GM19452 (cell line): ENCODE results near the gene C6orf163.
A peak's percentile ranks its signal among the peaks of the same experiment; 100 is the strongest.

Experiments used
- ATAC-seq: cut with Tn5 transposase; IDR thresholded peaks from one replicate; pipeline ENCODE4 v1.9.1; 2021; ENCODE audit not compliant: unreplicated experiment

Gene C6orf163

GRCh38 chr6:87356181-87356580, 11.6 kb downstream of the C6orf163 start:
- no peak for ATAC-seq

DNA sequence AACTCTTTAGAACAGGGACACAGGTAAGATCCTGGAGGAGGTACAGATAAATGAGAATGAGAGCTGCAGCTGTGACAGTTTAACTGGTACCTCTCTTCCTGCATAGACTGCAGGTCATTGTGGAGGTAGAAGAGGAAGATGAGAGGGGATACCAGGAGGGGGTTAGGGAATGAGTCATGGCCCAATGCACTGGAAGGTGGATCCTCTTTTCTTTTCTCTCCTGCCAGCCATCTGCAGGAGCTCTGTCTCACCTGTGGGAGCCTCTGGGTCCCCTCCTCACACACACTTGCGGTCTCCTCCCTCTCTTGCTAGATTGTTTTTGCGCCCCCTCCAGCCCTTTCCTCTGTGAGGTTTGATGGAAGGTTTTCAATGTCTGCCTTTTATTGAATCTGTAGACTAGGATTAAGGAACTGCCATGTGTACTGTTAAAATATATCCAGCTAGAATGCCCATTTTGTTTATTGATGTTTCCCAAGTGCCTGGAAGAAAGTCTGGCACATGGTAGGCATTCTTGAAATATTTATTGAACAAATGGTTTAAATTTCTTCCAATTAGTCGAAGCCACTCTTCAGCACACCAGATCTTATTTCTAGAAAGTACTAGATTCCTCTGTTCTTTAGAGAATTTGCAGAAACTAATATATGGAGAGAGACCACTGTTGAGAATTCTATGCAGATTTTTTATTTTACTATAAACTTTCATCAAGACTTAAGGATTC, 13.0 kb downstream of the C6orf163 start:
- ATAC-seq, result no peak

GRCh38 chr6:87364602-87365252, 20.1 kb downstream of the C6orf163 start:
- no peak for ATAC-seq

- ATAC-seq, result no peak
These were observed 21.6 kb downstream of the C6orf163 start for GRCh38 chr6:87366072-87366827.

DNA sequence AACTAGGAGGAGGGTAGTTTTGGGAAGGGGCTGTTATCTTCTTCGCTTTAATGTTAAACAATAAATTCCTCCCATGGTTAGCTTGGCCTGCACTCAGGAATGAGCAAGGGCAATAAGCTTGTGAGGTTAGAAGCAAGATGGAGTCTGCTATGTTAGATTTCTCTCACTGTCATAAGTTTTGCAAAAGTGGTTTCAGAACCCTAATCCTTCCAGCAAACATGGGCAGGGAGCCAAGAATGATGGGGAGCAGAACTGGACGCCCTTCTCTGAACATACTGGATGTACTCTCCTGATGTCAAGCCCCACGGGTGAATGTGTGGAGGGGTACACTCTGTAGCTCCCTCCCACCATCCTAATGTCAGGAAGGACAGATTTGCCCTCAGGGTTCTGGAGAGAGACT, 22.3 kb downstream of the C6orf163 start:
- no peak for ATAC-seq

DNA sequence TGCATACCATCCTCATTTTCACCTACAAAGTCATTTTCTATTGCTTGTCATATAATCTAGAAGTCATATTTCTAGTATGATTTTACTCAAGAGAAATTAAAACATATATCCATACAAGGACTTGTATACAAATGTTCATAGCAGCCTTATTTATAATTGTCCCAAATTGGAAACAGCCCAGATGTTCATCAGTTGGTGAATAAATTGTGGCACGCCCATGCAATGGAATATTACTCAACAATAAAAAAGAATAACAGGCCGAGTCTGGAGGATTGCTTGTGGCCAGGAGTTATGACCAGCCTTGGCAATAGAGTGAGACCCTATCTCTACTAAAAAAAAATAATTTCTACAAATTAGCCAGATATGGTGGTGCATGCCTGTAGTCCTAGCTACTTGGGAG, 28.8 kb downstream of the C6orf163 start:
- ATAC-seq, result no peak

- no peak for ATAC-seq
These were observed 30.7 kb downstream of the C6orf163 start for GRCh38 chr6:87375315-87375714.

GRCh38 chr6:87376643-87377042, 32.0 kb downstream of the C6orf163 start:
- ATAC-seq, result no peak

DNA sequence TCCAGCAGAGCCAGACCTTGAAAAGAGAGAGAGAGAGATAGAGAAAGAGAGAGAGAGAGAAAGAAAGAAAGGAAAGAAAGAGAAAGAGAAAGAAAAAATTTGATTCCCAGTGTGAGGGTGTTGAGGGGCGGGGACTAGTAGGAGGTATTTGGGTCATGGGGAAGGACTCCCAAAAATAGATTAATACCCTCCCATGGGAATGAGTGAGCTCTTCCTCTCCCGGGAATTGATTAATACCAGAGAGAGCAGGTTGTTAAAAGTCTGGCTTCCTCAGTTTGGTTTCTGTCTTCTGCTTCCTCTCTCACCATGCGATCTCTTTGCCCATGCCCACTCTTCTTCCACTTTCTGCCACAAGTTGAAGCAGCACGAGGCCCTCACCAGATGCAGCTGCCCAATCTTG, 34.3 kb downstream of the C6orf163 start:
- peak; percentile 69 for ATAC-seq

DNA sequence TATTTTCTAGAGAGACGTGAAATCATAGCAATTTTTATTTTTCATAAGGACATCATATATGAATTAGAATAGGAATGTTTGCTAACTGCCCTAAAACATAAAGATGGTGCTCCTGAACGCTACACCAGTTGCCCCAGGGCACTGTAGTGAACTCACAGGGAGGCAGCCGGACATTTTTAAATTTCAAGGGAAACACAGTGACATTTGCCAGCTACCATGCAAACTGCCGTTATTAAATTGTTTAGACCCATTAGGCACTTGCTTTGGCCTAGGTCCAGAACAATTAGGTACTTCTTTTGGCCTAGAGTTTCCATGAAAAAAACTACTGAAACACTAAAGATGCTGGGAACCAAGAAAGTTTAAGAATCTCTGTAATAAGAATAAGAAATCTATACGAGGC, 38.2 kb downstream of the C6orf163 start:
- no peak for ATAC-seq

- no peak for ATAC-seq
These were observed 39.4 kb downstream of the C6orf163 start for GRCh38 chr6:87384038-87384437.

- no peak for ATAC-seq
These were observed 39.8 kb downstream of the C6orf163 start for GRCh38 chr6:87384449-87384848.

- no peak for ATAC-seq
These were observed 46.7 kb downstream of the C6orf163 start for GRCh38 chr6:87391334-87391733.

DNA sequence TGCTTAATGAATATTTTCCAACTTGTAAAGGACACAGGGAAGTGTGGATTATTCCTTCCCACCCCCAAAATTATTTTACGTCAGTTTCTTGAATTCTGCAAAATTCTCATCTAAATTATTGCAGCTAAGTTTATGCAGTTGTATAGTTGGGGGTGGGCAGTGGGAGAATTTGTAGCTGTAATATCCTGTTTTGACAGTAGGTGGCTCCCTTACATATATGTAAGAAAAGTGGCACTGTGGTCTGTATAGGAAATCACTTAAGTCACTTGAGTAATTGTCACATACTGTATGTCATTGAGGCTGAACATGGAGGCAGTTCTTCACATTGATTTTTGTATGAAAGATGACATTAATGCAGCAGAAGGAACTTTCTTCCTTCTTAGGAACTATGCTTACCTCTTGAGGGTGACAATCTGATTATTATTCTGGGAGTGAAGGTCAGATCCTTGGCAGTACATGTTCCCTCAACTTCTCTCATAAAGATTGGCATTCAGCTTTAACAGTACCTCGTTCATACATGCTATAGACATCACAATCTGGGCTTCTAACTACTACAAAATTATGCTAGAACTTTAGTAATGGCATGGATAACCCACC, 48.5 kb downstream of the C6orf163 start:
- no peak for ATAC-seq

- ATAC-seq, result no peak
These were observed 50.8 kb downstream of the C6orf163 start for GRCh38 chr6:87395431-87395830.

GRCh38 chr6:87396595-87397392, 52.2 kb downstream of the C6orf163 start:
- no peak for ATAC-seq

- ATAC-seq, result no peak
These were observed 53.0 kb downstream of the C6orf163 start for GRCh38 chr6:87397656-87398055.

- ATAC-seq, result no peak
These were observed 57.2 kb downstream of the C6orf163 start for GRCh38 chr6:87401832-87402231.

GRCh38 chr6:87407561-87407900, 62.9 kb downstream of the C6orf163 start:
- peak; percentile 9 for ATAC-seq

- ATAC-seq, result peak; percentile 85
These were observed 63.5 kb downstream of the C6orf163 start, which contains the start of gene CFAP206 for GRCh38 chr6:87407901-87408720. TSS of gene CFAP206 (plus strand) at chr6:87407972. CDS start at chr6:87409840, 1,868 bp downstream.
